NCI-H1417 treated with DMSO at 0.1 percent for 48 hours (cell line): ENCODE results near the gene MPL.

Source experiments
- DNase-seq: peaks from one replicate; lab custom pipeline; 2025; lab: John Stamatoyannopoulos, UW

Gene MPL

DNA sequence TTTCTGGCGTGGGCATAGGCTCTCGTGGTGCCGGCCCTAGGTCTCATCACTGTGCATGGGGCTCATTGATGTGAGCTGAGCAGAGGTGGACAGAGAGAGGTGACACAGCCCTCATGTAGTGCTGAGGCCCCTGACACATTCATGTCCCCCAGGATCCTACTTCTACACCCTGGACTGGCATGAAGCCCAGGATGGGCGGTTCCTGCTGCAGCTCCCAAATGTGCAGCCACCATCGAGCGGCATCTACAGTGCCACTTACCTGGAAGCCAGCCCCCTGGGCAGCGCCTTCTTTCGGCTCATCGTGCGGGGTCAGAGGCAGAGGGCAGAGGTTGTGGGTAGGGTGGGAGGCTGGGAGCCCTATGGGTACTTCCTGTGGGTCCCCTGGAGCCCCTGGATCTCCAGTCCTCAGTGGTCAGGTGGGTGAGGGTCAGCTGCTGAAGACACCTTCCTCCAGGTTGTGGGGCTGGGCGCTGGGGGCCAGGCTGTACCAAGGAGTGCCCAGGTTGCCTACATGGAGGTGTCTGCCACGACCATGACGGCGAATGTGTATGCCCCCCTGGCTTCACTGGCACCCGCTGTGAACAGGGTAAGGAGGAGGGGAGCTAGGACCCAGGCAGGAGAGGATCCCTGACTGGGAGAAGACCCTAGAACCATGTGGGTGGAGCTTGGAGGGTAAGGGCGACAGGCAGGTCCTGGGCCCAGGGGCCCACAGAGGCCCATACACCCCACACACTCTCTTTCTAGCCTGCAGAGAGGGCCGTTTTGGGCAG lies 30.7 kb upstream of the MPL start:
- DNase-seq = no peak

- DNase-seq = no peak
Measured at GRCh38 chr1:43307458-43308158, 30.0 kb upstream of the MPL start.

DNA sequence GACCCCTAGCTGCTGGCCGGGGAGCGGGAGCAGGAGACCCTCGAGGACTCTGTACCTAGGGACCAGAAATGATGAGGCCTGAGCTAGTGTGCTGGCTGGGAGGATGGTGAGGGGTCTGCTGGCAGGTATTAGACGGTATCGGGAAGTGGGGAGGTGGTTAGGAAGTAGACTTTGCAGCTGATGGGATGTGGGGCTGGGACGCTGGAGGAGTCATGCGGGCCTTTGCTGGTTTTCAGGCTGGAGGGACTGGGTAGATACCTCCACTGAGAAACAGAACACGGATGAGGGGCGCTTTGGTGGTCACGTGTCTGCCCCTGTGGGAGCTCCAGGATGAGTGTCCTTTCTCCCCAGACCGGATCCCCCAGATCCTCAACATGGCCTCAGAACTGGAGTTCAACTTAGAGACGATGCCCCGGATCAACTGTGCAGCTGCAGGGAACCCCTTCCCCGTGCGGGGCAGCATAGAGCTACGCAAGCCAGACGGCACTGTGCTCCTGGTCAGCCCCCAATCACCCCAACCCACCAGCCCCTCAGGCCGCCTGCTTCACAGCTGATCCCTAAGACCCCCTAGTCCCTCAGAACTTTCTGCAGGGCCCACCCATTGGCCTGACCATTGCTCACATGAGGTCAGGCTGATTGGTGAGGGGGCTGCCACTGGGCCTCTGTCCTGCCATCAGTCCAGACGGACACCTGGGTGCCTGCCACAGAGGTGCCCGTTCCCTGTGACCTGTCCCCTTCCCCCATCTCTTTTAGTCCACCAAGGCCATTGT lies 28.8 kb upstream of the MPL start:
- DNase-seq = no peak

DNA sequence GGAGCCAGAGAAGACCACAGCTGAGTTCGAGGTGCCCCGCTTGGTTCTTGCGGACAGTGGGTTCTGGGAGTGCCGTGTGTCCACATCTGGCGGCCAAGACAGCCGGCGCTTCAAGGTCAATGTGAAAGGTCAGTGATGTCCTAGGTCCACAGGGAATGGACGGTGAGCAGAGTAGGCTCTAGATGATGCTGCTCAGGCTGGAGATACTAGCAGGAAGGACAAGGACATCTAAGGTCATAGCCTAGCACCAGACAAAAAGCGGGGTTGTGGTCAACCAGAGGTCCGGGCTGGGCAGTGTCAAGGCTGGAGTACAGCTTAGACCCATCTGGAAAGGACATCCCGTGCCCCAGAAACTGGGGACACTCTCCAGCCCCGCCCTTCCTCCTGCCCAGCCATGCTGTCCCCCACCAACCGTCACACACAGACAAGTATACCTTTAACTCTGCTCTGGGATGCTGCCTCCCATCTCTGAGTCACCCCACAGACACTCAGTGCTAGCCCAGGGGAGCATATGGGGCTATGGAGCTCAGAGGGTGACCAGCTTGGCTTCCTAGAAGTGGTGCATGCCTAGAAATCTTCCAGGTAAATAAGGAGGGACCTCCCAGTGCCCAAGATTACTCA lies 28.1 kb upstream of the MPL start:
- no peak for DNase-seq

DNA sequence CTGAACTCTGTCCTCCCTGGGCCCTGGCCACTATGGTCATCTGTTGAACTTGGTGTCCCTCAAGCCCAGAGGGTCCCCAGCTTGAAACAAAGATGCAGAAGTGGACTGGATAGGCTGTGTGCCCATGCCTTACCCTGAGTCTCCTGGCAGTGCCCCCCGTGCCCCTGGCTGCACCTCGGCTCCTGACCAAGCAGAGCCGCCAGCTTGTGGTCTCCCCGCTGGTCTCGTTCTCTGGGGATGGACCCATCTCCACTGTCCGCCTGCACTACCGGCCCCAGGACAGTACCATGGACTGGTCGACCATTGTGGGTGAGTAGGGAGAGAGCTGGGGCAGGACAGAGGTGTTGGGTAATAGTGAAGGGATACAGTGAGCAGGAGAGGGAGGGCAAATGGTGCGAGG lies 26.1 kb upstream of the MPL start:
- DNase-seq = no peak

DNA sequence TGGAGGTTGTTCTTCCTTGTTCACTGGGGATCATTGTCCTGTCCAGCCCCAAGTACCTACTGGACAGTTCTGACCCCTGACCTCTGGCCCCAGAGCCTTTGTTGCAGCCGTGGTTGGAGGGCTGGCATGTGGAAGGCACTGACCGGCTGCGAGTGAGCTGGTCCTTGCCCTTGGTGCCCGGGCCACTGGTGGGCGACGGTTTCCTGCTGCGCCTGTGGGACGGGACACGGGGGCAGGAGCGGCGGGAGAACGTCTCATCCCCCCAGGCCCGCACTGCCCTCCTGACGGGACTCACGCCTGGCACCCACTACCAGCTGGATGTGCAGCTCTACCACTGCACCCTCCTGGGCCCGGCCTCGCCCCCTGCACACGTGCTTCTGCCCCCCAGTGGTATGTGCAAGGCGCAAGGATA lies 25.4 kb upstream of the MPL start:
- no peak for DNase-seq

GRCh38 chr1:43312663-43313515 lies 24.7 kb upstream of the MPL start:
- DNase-seq = no peak

- no peak for DNase-seq
Measured at GRCh38 chr1:43313771-43314170, 23.8 kb upstream of the MPL start.

- no peak for DNase-seq
Measured at GRCh38 chr1:43314233-43314632, 23.4 kb upstream of the MPL start.

GRCh38 chr1:43315481-43315880 lies 22.1 kb upstream of the MPL start:
- DNase-seq = no peak

DNA sequence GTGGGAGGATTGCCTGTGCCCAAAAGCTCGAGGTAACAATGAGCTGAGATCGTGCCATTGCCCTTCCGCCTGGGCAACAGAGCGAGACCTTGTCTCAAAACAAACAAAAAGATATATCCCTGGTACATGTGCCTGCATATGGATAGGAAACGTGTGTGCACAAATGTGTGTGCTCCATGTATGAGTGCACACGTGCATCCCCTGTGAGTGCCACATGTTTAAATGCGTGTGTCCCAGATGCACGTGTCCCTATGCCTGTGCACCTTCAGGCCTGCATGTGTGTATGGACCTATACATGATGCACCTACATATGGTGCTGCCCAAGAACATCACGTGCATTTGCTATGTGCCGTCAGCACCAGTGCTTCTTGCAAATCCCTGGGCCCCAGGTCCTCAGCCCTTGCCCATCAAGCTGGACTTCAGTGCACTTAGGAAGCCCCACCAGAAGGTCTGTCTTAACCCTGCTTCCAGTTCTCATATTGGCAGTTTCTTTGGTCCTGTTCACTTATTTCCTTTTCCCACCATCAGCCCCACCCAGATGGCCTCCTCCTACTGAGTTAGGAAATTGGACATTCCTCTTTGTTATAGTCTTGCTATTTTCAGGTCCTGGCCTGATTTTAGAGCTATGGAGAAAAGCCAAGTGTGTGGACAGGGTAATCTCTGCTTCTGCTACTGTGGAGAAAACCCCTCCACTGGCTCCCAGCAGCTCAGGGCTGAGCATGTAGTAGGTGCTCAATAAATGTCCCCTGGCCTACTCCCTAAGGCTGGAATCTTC lies 21.5 kb upstream of the MPL start:
- no peak for DNase-seq

GRCh38 chr1:43316738-43317520 lies 20.7 kb upstream of the MPL start:
- DNase-seq = no peak

DNA sequence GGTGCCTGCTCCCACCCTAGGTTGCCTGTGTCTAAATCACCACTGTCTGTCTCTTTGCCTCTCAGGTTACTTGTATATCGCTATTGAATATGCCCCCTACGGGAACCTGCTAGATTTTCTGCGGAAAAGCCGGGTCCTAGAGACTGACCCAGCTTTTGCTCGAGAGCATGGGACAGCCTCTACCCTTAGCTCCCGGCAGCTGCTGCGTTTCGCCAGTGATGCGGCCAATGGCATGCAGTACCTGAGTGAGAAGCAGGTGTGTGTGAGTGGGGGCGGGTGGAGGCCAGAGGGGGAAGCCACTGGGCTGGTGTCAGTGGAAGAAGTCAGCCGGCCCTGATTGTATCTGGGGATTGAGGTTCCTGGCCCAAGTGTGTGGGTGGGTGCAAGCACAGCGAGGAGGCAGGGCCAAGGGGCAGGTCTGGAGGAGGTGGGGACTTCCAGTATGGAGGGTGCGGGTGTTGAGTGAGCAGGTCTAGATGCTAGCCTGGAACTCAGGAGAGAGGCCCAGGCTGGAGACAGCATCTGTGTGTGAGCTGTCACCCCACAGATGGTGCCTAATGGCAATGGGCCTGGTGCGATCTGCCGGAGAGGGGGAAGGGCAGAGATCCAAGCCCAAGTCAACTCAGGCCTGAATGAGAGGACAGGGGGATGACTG lies 19.7 kb upstream of the MPL start:
- no peak for DNase-seq

DNA sequence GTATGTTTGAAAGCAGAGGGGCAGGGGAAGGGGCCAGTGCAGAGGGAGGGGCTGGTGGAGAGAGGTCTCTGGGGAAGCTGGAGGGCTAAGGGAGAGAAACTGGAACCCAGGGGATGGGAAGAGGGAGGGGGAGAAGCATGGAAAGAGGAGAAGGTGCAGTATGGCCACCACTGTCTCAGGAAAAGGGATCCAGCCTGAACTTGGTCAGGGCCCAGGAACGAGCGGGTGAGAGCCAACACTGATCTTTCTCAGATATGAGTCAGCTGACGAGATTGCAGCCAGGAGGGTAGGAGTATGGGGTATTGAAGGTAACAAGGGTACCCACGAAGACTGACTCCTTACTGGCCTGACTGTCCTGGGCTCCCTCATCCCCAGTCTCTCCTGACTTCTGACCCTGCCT lies 18.8 kb upstream of the MPL start:
- DNase-seq = no peak

GRCh38 chr1:43319288-43319687 lies 18.3 kb upstream of the MPL start:
- no peak for DNase-seq

- DNase-seq = no peak
Measured at GRCh38 chr1:43319766-43320165, 17.9 kb upstream of the MPL start.

GRCh38 chr1:43321331-43321891 lies 16.2 kb upstream of the MPL start:
- DNase-seq = no peak

- no peak for DNase-seq
Measured at GRCh38 chr1:43322506-43322905, 15.1 kb upstream of the MPL start.

DNA sequence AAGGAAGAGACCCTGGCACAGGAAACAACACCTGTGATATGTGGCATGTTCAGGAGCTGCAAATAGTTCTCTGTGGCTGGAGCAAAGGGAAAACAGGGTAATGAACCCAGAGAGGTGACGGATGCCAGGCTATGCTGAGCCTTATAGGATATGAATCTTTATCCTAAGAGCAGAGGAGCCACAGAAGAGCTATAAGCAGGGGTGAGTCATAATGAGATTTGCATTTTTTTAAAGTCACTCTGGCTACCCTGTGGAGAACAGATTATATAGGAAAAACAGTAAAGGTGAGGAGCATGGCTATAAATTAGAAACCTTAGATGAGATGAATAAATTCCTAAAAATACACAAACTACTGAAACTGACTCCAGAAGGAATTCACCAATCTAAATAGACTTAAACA lies 12.8 kb upstream of the MPL start:
- no peak for DNase-seq
